B cell (primary cell): ENCODE measurements around the gene FBXO8. TPM values are rescaled to one million over a fixed set of nuclear protein-coding genes. Genes with fewer than 3 reads are reported as not detected.

Experiments used
- ATAC-seq: fragments of 200-7000 bp; cut with Tn5 transposase; one replicate; pipeline ENCODE4 v1.10.0; 2021; ENCODE audit warnings: low read depth, mild to moderate bottlenecking, moderate number of reproducible peaks, moderate library complexity
- CTCF ChIA-PET: fragments of 350-600 bp; sonication (Branson Sonifier 250); formaldehyde crosslinking; loops from one replicate; lab custom pipeline; 2021; ENCODE audit warnings: antibody characterized with exemption, inconsistent platforms; lab: Charles Lee
- POLR2A ChIA-PET: fragments of 350-600 bp; sonication (Branson Sonifier 250); formaldehyde crosslinking; loops from one replicate; lab custom pipeline; 2021; ENCODE audit warnings: antibody characterized with exemption; lab: Charles Lee
- DNase-seq: peaks from one replicate; pipeline ENCODE4 v3.0.0; 2013
- H2AFZ ChIP-seq: 2 replicates; pipeline ENCODE4 v1.6.1; 2012; ENCODE audit warnings: mild to moderate bottlenecking, low read depth, low read length; ENCODE audit not compliant: insufficient read depth, poor library complexity, severe bottlenecking
- H3K27ac ChIP-seq, 2 donors: 1 replicate in 1 of 2; 2 replicates in 1 of 2; pipeline ENCODE4 v1.5.1; 2012 to 2013; ENCODE audit warnings: low read length in 2 of 2, mild to moderate bottlenecking in 2 of 2, moderate library complexity in 1 of 2
- H3K27me3 ChIP-seq, 4 experiments: fragments of 200-600 bp in 1 of 4; sonication (generic) in 1 of 4; replicated peaks in 1 of 4; 1 replicate in 2 of 4; 2 replicates in 2 of 4; pipeline versions ENCODE4 v1.6.1 to v1.7.0; 2013 to 2016; ENCODE audit warnings: low read length in 3 of 4, mild to moderate bottlenecking in 2 of 4, mixed read lengths in 1 of 4, moderate library complexity in 1 of 4; ENCODE audit not compliant: insufficient read depth in 4 of 4, control insufficient read depth in 3 of 4; ENCODE audit errors: control extremely low read depth in 1 of 4
- H3K36me3 ChIP-seq, 2 experiments: replicated peaks in 1 of 2; 1 replicate in 1 of 2; 2 replicates in 1 of 2; pipeline versions ENCODE4 v1.6.1 to v1.7.1; 2013; ENCODE audit warnings: low read length in 1 of 2; ENCODE audit not compliant: insufficient read depth in 2 of 2, control insufficient read depth in 1 of 2; ENCODE audit errors: control extremely low read depth in 1 of 2, extremely low read depth in 1 of 2
- H3K4me1 ChIP-seq, 2 donors: fragments of 200-600 bp in 1 of 2; sonication (generic) in 1 of 2; 1 replicate in 1 of 2; 2 replicates in 1 of 2; pipeline versions ENCODE4 v1.5.1 to v1.6.1; 2013 to 2017; ENCODE audit warnings: low read length in 2 of 2; ENCODE audit not compliant: control insufficient read depth in 2 of 2, insufficient read depth in 2 of 2
- H3K4me2 ChIP-seq: replicated peaks from 2 replicates; pipeline ENCODE3; 2012; ENCODE audit warnings: mild to moderate bottlenecking, low read depth, low read length; ENCODE audit not compliant: poor library complexity, severe bottlenecking
- H3K4me3 ChIP-seq, 5 experiments: fragments of 200-600 bp in 1 of 5; sonication (generic) in 1 of 5; 1 replicate in 3 of 5; 2 replicates in 2 of 5; pipeline versions ENCODE4 v1.5.1 to v1.7.0; 2011 to 2016; ENCODE audit warnings: low read length in 4 of 5, mild to moderate bottlenecking in 4 of 5, low read depth in 2 of 5, control low read depth in 1 of 5, moderate library complexity in 1 of 5; ENCODE audit not compliant: insufficient read depth in 1 of 5; ENCODE audit errors: control extremely low read depth in 1 of 5, extremely low read depth in 1 of 5
- H3K79me2 ChIP-seq: fragments of 200-600 bp; sonication (generic); one replicate; pipeline ENCODE4 v1.6.0; 2016; ENCODE audit warnings: low read length; ENCODE audit not compliant: control insufficient read depth, insufficient read depth
- H3K9ac ChIP-seq: fragments of 200-600 bp; sonication (generic); 2 replicates; pipeline ENCODE4 v1.6.1; 2017; ENCODE audit warnings: mild to moderate bottlenecking, low read length, moderate library complexity
- H3K9me3 ChIP-seq, 3 donors: one replicate each; pipeline versions ENCODE4 v1.6.1 to v1.7.1; 2013; ENCODE audit warnings: low read length in 2 of 3; ENCODE audit not compliant: control insufficient read depth in 2 of 3, insufficient read depth in 1 of 3; ENCODE audit errors: control extremely low read depth in 1 of 3
- H4K20me1 ChIP-seq: 2 replicates; pipeline ENCODE4 v1.6.0; 2012; ENCODE audit warnings: mild to moderate bottlenecking, low read length; ENCODE audit not compliant: insufficient read depth, control insufficient read depth, poor library complexity, severe bottlenecking
- H3K27ac Mint-ChIP-seq: one replicate; pipeline ENCODE4 v1.8.0; 2021; ENCODE audit warnings: mixed read lengths
- H3K27me3 Mint-ChIP-seq: one replicate; pipeline ENCODE4 v1.8.0; 2021; ENCODE audit warnings: mixed read lengths
- H3K4me1 Mint-ChIP-seq: one replicate; pipeline ENCODE4 v1.8.0; 2021; ENCODE audit warnings: mixed read lengths
- H3K4me3 Mint-ChIP-seq: one replicate; pipeline ENCODE4 v1.8.0; 2021; ENCODE audit warnings: mixed read lengths
- H3K9me3 Mint-ChIP-seq: one replicate; pipeline ENCODE4 v1.8.0; 2022; ENCODE audit warnings: mixed read lengths; ENCODE audit not compliant: insufficient read depth
- EZH2 ChIP-seq: IDR thresholded peaks from 2 replicates; pipeline ENCODE4 v1.6.1; 2012; ENCODE audit warnings: borderline replicate concordance, low read depth, mild to moderate bottlenecking, moderate library complexity, low read length; ENCODE audit not compliant: insufficient read depth, poor library complexity, severe bottlenecking
- WGBS: methylation state at CpG from one replicate; pipeline ENCODE4 v1.1.5; 2013; ENCODE audit warnings: missing lambda C conversion rate; ENCODE audit not compliant: insufficient coverage; 5-methylcytosine and 5-hydroxymethylcytosine counted together
- intact Hi-C: fragments of 100-400 bp; cut with micrococcal nuclease; formaldehyde crosslinking; loops from one replicate; pipeline ENCODE4 v1.10.0; 2022
- polyA plus RNA-seq: library from polyadenylated mRNA; depleted of rRNA; stranded (reverse); fragments of >200 nt; gene quantifications from 2 replicates; pipeline ENCODE4 v1.2.3, GENCODE V29; 2012
- total RNA-seq, 2 donors: library from RNA; stranded (reverse); fragments of 120-200 nt in 1 of 2; gene quantifications; 1 replicate in 1 of 2; 2 replicates in 1 of 2; pipeline versions ENCODE4 v1.2.3 to v1.2.4, GENCODE V29; 2013 to 2022
- TF ChIP-seq, protein P1 (sequence below): fragments of 200-600 bp; IDR thresholded peaks from one replicate; pipeline ENCODE4 v1.8.0; 2022; ENCODE audit warnings: antibody characterized with exemption, mild to moderate bottlenecking

FBXO8 gene
- total and polyA plus RNA-seq, 2 donors (not counting 1 experiment from before 2014, with no cell fraction given) = 11.6 to 22.4 TPM

- no peaks in the 10 kb centered on the region for H3K4me1 ChIP-seq
- H3K27me3 ChIP-seq = no peaks in the 10 kb centered on the region
- Mint-ChIP-seq H3K9me3 (no peaks in the 10 kb centered on the region), H3K4me1 (no peaks in the 10 kb centered on the region), H3K27ac (no peak overlapping the region), H3K27me3 (no peaks in the 10 kb centered on the region), H3K4me3 (no peak overlapping the region)
- peaks cover 0 to 6% of the 10 kb centered on the region in 2 experiments for H3K36me3 ChIP-seq
- H3K4me2 ChIP-seq = no peak overlapping the region
- intact Hi-C loops = no loop called here
- H3K9ac ChIP-seq = no peak overlapping the region
- H3K9me3 ChIP-seq = no peaks in the 10 kb centered on the region
- no peak overlapping the region for H3K27ac ChIP-seq
- ATAC-seq (no peak), DNase-seq (no peak)
- peaks cover 12% of the 10 kb centered on the region for H4K20me1 ChIP-seq
- no peak overlapping the region for H2AFZ ChIP-seq
- ChIA-PET POLR2A (no interaction called here), CTCF (no interaction called here)
- no peak for TF ChIP-seq EZH2
- TF ChIP-seq, protein P1, sequence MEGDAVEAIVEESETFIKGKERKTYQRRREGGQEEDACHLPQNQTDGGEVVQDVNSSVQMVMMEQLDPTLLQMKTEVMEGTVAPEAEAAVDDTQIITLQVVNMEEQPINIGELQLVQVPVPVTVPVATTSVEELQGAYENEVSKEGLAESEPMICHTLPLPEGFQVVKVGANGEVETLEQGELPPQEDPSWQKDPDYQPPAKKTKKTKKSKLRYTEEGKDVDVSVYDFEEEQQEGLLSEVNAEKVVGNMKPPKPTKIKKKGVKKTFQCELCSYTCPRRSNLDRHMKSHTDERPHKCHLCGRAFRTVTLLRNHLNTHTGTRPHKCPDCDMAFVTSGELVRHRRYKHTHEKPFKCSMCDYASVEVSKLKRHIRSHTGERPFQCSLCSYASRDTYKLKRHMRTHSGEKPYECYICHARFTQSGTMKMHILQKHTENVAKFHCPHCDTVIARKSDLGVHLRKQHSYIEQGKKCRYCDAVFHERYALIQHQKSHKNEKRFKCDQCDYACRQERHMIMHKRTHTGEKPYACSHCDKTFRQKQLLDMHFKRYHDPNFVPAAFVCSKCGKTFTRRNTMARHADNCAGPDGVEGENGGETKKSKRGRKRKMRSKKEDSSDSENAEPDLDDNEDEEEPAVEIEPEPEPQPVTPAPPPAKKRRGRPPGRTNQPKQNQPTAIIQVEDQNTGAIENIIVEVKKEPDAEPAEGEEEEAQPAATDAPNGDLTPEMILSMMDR = no peak
- H3K4me3 ChIP-seq = no peak overlapping the region
- no CpG with 5 or more reads among the region's 1 CpG for WGBS
- H3K79me2 ChIP-seq = no peaks in the 10 kb centered on the region
These were observed 37.8 kb downstream of the FBXO8 start for GRCh38 chr4:174245714-174246113.

DNA sequence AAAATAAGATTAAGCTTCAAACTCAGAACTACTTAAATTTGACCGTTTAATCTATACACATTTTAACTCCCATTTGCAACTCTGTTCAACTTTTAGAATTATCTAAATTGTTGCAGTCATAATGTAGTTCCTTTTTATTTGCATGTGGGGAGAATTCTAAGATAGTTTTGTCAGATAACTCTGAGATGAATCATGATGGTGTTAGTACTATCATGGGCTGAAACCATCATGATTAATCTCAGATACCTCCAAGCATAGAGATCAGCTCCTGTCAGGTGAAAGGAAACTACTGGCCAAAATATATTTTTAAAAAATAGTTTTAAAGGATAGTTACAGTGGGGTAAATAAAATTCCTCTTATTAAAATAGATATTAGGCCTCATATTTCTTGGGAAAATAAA lies 39.0 kb downstream of the FBXO8 start:
- no peak for TF ChIP-seq EZH2
- TF ChIP-seq, protein P1 = no peak
- no peaks in the 10 kb centered on the region for H3K4me1 ChIP-seq
- H3K4me3 ChIP-seq = no peak overlapping the region
- no peak overlapping the region for H3K27ac ChIP-seq
- Mint-ChIP-seq H3K27ac (no peak overlapping the region), H3K27me3 (no peaks in the 10 kb centered on the region), H3K4me3 (no peak overlapping the region), H3K4me1 (no peaks in the 10 kb centered on the region), H3K9me3 (no peaks in the 10 kb centered on the region)
- no peaks in the 10 kb centered on the region for H3K79me2 ChIP-seq
- ATAC-seq (no peak), DNase-seq (no peak)
- H3K9ac ChIP-seq = no peak overlapping the region
- H3K27me3 ChIP-seq = no peaks in the 10 kb centered on the region
- intact Hi-C loops = no loop called here
- H3K36me3 ChIP-seq = peaks cover 2 to 7% of the 10 kb centered on the region in 2 experiments
- WGBS = no CpG with 5 or more reads among the region's 1 CpG
- H3K9me3 ChIP-seq = no peaks in the 10 kb centered on the region
- no peak overlapping the region for H3K4me2 ChIP-seq
- H2AFZ ChIP-seq = no peak overlapping the region
- peaks cover 12% of the 10 kb centered on the region for H4K20me1 ChIP-seq
- CTCF ChIA-PET = no interaction called here
- POLR2A ChIA-PET = no interaction called here
